Psoas muscle (tissue), 8 donors: ENCODE data around the gene NEDD4. TPM values are rescaled to one million over a fixed set of nuclear protein-coding genes. Genes with fewer than 3 reads are reported as not detected.

ENCODE experiments used
- ATAC-seq, 4 donors: fragments of 200-7000 bp; cut with Tn5 transposase; one replicate each; pipeline ENCODE4 v1.9.1; 2020; ENCODE audit warnings: moderate library complexity in 3 of 4, mild to moderate bottlenecking in 2 of 4
- DNase-seq, 2 donors: peaks; one replicate each; pipeline ENCODE4 v3.0.0-alpha.2; 2020
- H3K27ac ChIP-seq: fragments of 200-600 bp; one replicate; pipeline ENCODE4 v1.8.0; 2022
- H3K27me3 ChIP-seq, 3 donors: fragments of 200-600 bp in 1 of 3; one replicate each; pipeline versions ENCODE4 v1.6.1 to v1.8.0; 2013 to 2022; ENCODE audit warnings: low read length in 2 of 3, mild to moderate bottlenecking in 2 of 3, moderate library complexity in 1 of 3; ENCODE audit not compliant: insufficient read depth in 3 of 3
- H3K36me3 ChIP-seq, 2 donors: fragments of 200-600 bp in 1 of 2; one replicate each; pipeline versions ENCODE4 v1.6.1 to v1.8.0; 2013 to 2022; ENCODE audit warnings: low read depth in 1 of 2, mild to moderate bottlenecking in 1 of 2, moderate library complexity in 1 of 2; ENCODE audit not compliant: insufficient read depth in 1 of 2
- H3K4me1 ChIP-seq: fragments of 200-600 bp; one replicate; pipeline ENCODE4 v1.8.0; 2022
- H3K4me3 ChIP-seq: fragments of 200-600 bp; one replicate; pipeline ENCODE4 v1.8.0; 2022; ENCODE audit warnings: mild to moderate bottlenecking
- H3K9me3 ChIP-seq: fragments of 200-600 bp; one replicate; pipeline ENCODE4 v1.8.0; 2022
- WGBS, 3 donors: extraction: QIAGEN DNeasy Blood & Tissue Kit; methylation state at CpG; one replicate each; pipeline versions ENCODE4 v1.1.6 to v1.1.7; 2013; 5-methylcytosine and 5-hydroxymethylcytosine counted together
- intact Hi-C, 2 donors: fragments of 100-400 bp; cut with DNase I; formaldehyde crosslinking; loops; one replicate each; pipeline versions ENCODE4 v1.11.0 to v1.14.2; 2022
- polyA plus RNA-seq, 3 donors: library from polyadenylated mRNA; stranded (reverse); fragments of 200-250 nt; gene quantifications; one replicate each; pipeline ENCODE4 v1.2.3, GENCODE V29; 2013
- total RNA-seq, 4 donors: library from RNA; stranded (reverse); fragmentation: NEBNext Ultra II Directional in 2 of 4; extraction: Animal tissue kit (Norgen Biotek cat#: 25700) in 2 of 4; gene quantifications; one replicate each; pipeline versions ENCODE4 v1.2.1 to v1.2.4, GENCODE V29; 2021 to 2023
- TF ChIP-seq, protein P1 (sequence below): fragments of 200-600 bp; IDR thresholded peaks from one replicate; pipeline ENCODE4 v1.8.0; 2022; ENCODE audit warnings: antibody characterized with exemption
- donor health status: healthy with polysubstance abuse.
- donor health status: DM: no; HTN: no; CAD: no; lungs with moderate emphysema.
- donor health status: Bipolar disorder and iron deficiency.
- donor health status: healthy.
- donor health status: DM: yes; HTN: yes; CAD: no.
- donor health status: DM: no; HTN: no; CAD: no.
- donor health status: DM: no; HTN: no; CAD: no.
- donor health status: DM: yes; HTN: yes; CAD: no.

The NEDD4 gene
- total and polyA plus RNA-seq, 7 donors: 36.2 to 145 (median 94.5) TPM

DNA sequence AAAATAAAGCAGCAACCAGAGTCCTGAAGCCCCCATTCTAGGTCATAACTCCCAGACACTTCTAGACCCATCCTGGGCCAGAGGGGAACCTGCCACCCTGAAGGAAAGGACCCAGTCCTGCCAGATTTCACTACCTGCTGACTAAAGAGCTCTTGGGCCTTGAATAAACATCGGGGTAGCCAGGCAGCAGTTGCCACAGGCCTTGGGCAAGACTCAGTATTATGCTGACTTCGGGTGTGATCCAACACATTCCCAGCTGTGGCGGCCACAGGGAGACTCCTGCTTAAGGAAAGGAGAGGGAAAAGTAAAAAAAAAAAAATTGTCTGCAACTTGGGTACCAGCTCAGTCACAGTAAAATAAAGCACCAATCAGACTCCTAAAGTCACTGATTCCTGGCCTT is 23.8 kb downstream of the NEDD4 start:
- DNase-seq: no peak
- no peaks in the 10 kb centered on the region for H3K27me3 ChIP-seq
- 69 to 87% (median 72%) methylated on average over 3 of the region's 3 CpGs for WGBS, 3 donors
- TF ChIP-seq, protein P1, sequence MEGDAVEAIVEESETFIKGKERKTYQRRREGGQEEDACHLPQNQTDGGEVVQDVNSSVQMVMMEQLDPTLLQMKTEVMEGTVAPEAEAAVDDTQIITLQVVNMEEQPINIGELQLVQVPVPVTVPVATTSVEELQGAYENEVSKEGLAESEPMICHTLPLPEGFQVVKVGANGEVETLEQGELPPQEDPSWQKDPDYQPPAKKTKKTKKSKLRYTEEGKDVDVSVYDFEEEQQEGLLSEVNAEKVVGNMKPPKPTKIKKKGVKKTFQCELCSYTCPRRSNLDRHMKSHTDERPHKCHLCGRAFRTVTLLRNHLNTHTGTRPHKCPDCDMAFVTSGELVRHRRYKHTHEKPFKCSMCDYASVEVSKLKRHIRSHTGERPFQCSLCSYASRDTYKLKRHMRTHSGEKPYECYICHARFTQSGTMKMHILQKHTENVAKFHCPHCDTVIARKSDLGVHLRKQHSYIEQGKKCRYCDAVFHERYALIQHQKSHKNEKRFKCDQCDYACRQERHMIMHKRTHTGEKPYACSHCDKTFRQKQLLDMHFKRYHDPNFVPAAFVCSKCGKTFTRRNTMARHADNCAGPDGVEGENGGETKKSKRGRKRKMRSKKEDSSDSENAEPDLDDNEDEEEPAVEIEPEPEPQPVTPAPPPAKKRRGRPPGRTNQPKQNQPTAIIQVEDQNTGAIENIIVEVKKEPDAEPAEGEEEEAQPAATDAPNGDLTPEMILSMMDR: no peak
- peaks cover 0 to 7% of the 10 kb centered on the region in 2 donors for H3K36me3 ChIP-seq
- H3K4me3 ChIP-seq: no peak overlapping the region
- intact Hi-C loops: no loop called here
- H3K27ac ChIP-seq: no peak overlapping the region
- H3K4me1 ChIP-seq: no peaks in the 10 kb centered on the region
- H3K9me3 ChIP-seq: no peaks in the 10 kb centered on the region
- ATAC-seq: peak in 3 of 4 donors; percentile 37 to 66 (median 61)

DNA sequence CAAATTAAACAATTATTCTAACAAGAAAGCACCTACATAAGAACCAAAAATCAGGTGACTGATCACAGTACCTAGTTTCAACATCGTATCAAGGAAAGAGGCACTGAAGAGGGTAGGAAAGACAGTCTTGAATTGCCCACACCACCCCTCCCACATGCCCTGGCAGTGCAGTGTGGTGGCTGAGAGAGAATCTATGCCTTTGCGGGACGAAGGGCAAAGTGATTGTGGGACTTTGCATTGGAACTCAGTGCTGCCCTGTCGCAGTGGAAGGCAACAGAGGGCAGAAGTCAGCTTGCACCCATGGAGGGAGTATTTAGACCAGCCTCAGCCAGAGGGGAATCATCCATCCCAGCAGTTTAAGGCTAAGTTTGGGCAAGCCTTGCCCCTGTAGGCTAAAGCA is 24.5 kb downstream of the NEDD4 start:
- H3K27me3 ChIP-seq: no peaks in the 10 kb centered on the region
- 93 to 97% (median 93%) methylated on average over 4 of the region's 4 CpGs for WGBS, 3 donors
- no peak overlapping the region for H3K4me3 ChIP-seq
- no peaks in the 10 kb centered on the region for H3K4me1 ChIP-seq
- TF ChIP-seq, protein P1: no peak
- intact Hi-C loops: no loop called here
- H3K27ac ChIP-seq: no peak overlapping the region
- ATAC-seq (no peak), DNase-seq (no peak)
- no peaks in the 10 kb centered on the region for H3K9me3 ChIP-seq
- H3K36me3 ChIP-seq: peaks cover 0 to 7% of the 10 kb centered on the region in 2 donors

DNA sequence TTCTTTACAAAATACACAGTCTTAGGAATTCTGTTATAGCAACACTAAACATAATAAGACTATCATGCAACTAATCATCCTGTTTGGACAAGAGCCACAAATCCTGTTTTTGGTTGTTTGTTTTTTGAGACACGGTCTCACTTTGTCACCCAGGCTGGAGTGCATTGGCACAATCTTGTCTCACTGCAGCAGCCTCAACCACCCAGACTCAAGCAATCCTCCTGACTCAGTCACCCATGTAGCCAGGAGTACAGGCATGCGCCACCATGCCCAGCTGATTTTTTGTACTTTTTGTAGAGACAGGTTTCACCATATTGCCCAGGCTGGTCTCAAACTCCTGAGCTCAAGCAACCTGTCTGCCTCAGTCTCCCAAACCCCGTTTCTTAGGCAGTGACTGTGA is 28.3 kb downstream of the NEDD4 start:
- ATAC-seq: no peak
- DNase-seq: no peak

DNA sequence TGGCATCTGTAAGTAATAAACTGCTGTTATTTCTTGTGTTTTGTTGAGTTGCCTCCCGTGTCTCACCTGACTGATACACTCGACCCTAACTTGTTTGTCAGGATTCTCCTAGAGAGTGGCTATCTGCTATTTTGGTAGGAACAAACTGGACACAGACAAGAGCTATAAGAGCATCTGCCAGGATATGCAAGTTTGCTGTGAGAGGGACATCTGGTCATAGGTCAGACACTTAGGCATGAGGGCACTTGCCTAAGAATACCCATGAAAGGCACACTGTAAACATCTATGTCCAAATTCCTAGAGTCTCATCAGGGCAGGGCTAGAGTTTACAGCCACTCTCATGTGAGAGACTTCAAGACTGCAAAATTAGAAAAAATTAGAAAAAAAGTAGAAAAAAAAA is 32.5 kb downstream of the NEDD4 start:
- DNase-seq (no peak), ATAC-seq (no peak)
- intact Hi-C loops: no loop called here
- H3K4me3 ChIP-seq: no peak overlapping the region
- H3K27me3 ChIP-seq: no peaks in the 10 kb centered on the region
- WGBS, 3 donors: 51 to 77% (median 76%) methylated on average over 2 of the region's 2 CpGs
- H3K27ac ChIP-seq: no peak overlapping the region
- H3K36me3 ChIP-seq: peaks cover 0 to 7% of the 10 kb centered on the region in 2 donors
- TF ChIP-seq, protein P1: no peak
- H3K4me1 ChIP-seq: no peaks in the 10 kb centered on the region
- no peaks in the 10 kb centered on the region for H3K9me3 ChIP-seq

More for the DNA sequence above, 28.3 kb downstream of the NEDD4 start:
- WGBS, 3 donors: 83 to 89% (median 85%) methylated on average over 3 of the region's 3 CpGs
- H3K4me1 ChIP-seq: no peaks in the 10 kb centered on the region
- TF ChIP-seq, protein P1: no peak
- no peak overlapping the region for H3K4me3 ChIP-seq
- no peaks in the 10 kb centered on the region for H3K9me3 ChIP-seq
- H3K36me3 ChIP-seq: peaks cover 0 to 7% of the 10 kb centered on the region in 2 donors
- no peak overlapping the region for H3K27ac ChIP-seq
- intact Hi-C loops: no loop called here
- H3K27me3 ChIP-seq: no peaks in the 10 kb centered on the region

DNA sequence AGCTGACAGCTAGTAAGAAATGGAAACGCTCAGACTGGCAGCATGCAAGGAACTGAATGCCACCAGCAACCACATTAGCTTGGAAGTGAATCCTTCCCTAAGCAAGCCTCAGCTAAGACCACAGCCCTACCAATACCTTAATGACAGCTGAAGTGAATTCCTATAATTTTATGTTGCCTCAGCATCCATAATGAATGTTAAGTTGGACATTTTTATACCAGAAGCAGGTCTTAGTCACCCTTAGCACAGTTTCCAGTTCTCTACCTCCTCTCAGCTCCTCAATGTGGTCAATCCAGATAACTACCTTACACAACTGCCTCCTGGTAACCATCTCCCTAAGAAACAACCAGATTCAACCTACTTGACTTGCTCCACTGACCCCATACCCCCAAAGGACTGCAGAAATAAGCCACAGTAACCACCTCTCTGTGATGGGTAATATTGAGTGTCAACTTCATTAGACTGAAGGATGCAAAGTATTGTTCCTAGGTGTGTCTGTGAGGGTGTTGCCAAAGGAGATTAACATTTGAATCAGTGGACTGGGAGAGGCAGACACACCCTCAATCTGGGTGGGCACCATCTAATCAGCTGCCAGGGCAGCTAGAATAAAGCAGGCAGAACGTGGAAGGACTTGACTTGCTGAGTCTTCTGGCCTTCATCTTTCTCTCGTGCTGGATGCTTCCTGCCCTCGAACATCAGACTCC is 33.5 kb downstream of the NEDD4 start:
- peaks cover 0 to under 1% of the 10 kb centered on the region in 2 donors for H3K36me3 ChIP-seq
- WGBS, 3 donors: 64 to 79% (median 69%) methylated on average over 4 of the region's 4 CpGs
- H3K4me1 ChIP-seq: no peaks in the 10 kb centered on the region
- intact Hi-C loops: no loop called here
- TF ChIP-seq, protein P1: no peak
- no peak overlapping the region for H3K4me3 ChIP-seq
- no peaks in the 10 kb centered on the region for H3K9me3 ChIP-seq
- ATAC-seq (no peak), DNase-seq (no peak)
- no peaks in the 10 kb centered on the region for H3K27me3 ChIP-seq
- no peak overlapping the region for H3K27ac ChIP-seq
